Erythroblast (primary cell): ENCODE data around the gene MGAT5B.
A peak's percentile ranks its signal among the peaks of the same experiment; 100 is the strongest.

Experiments used
- DNase-seq, 2 experiments: peaks; one replicate each; lab custom pipeline; 2025; lab: John Stamatoyannopoulos, UW
- GATA1 ChIP-seq: IDR thresholded peaks from 2 replicates; pipeline ENCODE4 v1.6.1; 2011; ENCODE audit warnings: low read depth, mild to moderate bottlenecking, control low read depth, low read length, moderate library complexity
- POLR2A ChIP-seq: IDR thresholded peaks from 2 replicates; pipeline ENCODE4 v1.6.1; 2011; ENCODE audit warnings: mild to moderate bottlenecking, low read length

MGAT5B gene

DNA sequence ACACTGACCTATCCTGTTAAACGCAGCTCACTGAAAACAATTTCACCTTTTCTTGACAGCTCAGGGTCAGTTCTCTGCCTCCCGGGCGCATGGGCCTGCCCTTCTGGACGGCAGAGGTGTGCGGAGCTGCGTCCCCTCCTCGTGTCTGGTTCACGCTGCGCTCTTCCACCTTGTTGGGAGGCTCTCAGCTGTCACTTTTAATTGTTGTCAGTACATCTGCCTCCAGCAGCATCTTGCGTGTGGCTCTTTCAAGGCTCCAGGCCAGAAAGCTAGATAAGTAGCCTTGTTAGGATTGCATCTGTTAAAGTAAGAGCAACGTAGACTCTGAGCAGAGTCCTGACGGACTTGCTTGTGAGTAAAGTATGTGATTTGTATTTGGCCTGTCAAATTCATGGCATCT is 59.4 kb downstream of the MGAT5B start:
- no peak for DNase-seq

DNA sequence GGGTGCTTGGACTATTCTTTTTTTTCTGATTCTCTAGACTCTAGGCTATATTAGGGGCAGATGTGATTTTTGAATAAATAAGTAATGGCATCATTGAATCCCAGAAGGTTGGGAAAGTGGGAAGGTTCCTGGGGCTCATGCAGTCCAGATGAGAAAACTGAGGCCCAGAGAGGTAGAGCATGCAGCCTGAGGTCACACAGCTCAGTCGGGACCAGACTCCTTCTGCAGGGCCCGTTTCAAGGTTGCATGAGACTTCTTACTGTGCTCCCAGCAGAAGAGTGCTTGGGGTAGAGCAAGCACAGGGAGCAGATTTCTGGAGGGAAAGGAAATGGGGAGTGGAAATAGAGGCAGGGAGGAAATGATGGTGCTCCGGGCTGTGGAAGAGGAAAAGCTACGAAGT is 59.8 kb downstream of the MGAT5B start:
- DNase-seq = no peak
- TF ChIP-seq POLR2A = no peak

More for the DNA sequence above, 59.4 kb downstream of the MGAT5B start:
- no peak for TF ChIP-seq POLR2A

- TF ChIP-seq GATA1 (no peak), POLR2A (no peak)
- no peak for DNase-seq
Measured at GRCh38 chr17:76929148-76929547, 60.9 kb downstream of the MGAT5B start.

DNA sequence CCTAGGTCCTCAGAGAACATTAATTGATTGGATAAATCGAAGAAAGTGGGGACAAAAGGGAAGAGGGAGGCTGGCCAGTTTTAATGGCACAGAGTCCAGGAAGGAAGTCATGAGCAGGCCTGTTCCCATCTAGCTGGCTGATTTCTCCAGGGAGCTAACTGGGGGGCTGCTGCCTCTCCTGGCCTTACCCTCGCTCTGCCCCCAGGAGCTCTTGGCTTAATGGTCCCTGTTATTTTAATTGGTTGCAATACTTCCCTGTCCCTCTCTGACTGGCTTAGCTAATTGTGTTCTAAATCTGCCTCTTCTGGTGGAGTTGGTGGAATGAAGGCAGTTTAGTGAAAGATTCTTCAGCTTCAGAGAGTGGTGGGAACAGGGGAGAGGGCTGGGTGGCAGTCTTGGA is 61.4 kb downstream of the MGAT5B start:
- DNase-seq = no peak
- no peak for TF ChIP-seq GATA1
- TF ChIP-seq POLR2A = no peak

- no peak for DNase-seq
- TF ChIP-seq POLR2A = no peak
- TF ChIP-seq GATA1 = no peak
Measured at GRCh38 chr17:76930107-76930506, 61.9 kb downstream of the MGAT5B start.

DNA sequence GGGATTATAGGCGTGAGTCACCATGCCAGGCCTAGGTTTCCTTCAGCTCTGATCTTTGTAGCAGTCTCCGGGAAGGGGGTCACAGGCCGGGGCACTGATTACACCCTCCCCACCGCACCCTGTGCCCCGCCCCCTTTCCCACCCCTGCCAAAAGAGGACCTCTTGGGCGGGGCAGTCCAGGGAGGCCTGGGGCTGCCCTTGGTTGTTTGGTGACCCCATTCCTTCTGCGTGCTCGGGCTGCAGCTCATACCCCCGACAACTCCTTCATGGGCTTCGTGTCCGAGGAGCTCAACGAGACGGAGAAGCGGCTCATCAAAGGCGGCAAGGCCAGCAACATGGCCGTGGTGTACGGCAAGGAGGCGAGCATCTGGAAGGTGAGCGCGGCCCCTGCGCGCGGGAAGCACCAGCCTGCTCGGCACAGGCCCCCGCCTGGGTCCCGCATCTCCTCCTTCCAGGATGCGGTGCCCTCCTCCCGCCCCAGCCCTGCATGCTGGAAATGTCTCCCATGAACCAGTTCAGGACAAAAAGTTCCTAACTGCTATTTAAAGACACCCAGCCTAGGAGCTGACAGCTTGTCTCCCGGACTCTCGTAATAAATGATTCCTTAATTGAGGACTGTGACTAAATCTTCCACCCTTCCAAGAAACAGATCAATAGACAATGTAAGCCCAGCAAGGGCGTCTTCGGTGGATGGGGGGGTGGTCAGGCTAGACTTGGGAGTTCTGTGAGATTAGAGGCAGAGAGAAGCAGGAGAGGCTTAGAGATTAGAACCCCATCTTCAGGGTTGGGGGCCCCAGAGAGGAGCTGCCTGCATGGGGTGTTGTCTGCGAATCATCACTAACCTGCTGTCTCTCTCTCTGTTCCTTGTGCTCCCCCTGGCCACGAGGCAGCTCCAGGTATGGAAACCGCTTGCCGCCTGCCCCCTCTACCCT is 64.5 kb downstream of the MGAT5B start:
- DNase-seq = no peak
- TF ChIP-seq GATA1 (no peak), POLR2A (no peak)

- no peak for DNase-seq
- no peak for TF ChIP-seq POLR2A
- no peak for TF ChIP-seq GATA1
Measured at GRCh38 chr17:76934561-76935320, 66.5 kb downstream of the MGAT5B start.

DNA sequence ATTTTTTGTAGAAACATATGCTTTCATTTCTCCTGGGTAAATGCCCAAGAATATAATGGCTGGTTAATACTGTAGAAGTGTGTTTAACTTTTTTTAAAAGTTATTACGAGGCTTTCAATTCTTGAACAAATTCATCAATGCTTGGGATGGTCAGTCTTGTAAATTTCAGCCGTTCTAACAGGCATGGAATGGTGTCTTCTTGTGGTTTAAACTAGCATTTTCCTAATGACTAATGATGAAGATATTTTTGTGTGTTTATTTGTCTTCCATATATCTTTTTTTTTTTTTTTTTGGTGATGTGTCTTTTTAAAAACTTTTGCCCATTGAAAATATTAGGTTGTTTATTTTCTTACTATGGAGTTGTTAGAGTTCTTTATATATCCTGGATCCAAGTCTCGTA is 67.1 kb downstream of the MGAT5B start:
- no peak for DNase-seq
- TF ChIP-seq GATA1 (no peak), POLR2A (no peak)

DNA sequence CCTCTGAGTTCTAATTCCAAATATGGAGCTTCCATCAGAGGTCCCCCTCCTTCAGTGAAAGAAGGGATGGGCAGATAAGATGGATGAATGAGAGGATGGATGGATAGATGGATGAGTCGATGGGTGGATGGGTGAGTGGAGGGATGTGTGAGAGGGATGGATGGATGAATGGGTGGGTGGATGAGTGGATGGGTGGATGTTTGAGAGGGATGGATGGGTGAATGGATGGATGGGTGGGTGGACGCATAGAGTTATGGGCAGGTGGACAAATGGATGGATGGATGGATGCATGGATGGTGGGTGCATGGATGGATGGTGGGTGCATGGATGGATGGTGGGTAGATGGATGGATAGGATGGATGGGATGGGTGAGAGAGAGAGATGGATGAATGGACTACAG is 69.0 kb downstream of the MGAT5B start:
- DNase-seq = no peak
- TF ChIP-seq POLR2A = no peak
- no peak for TF ChIP-seq GATA1

DNA sequence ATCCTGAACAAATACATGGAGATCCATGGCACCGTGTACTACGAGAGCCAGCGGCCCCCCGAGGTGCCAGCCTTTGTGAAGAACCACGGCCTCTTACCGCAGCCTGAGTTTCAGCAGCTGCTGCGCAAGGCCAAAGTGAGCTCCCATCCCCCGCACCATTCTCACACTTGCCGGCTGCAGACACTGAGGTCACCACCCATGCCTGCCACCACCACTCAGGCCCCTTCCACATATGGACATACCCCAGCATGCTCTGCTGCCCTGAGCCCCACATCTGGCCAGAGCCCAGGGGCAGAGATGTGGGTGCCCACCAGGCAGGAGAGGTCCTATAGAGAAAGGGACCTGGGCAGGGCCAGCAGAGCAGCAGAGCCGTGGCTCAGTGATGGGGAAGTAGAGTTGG is 69.8 kb downstream of the MGAT5B start:
- no peak for DNase-seq
- TF ChIP-seq POLR2A (no peak), GATA1 (no peak)

- no peak for DNase-seq
- TF ChIP-seq GATA1 (no peak), POLR2A (no peak)
Measured at GRCh38 chr17:76940295-76940694, 72.1 kb downstream of the MGAT5B start.

DNA sequence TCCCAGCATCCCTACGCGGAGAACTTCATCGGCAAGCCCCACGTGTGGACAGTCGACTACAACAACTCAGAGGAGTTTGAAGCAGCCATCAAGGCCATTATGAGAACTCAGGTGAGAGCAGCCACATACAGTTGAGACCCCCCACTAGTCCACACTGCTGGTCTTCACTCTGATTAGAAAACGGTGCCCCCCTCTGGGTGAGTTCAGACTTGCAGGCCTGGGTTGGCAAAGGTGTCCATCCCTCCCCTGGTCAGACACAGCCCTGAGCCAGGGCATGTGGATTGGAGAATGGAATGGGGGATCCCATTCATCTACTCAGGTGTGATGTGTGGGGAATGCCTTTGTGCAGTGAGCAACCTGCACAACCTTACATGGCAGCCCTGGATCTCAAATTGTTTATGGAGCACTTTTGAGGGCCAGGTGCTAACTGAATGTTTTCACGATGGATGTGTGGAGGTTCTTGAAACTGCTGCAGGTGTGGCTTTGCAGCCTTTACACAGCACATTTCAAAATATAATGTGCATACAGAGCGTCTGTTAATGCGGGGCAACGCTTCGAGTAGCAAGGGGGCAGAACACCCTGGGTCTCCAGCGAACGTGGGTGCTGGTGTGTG is 72.6 kb downstream of the MGAT5B start:
- DNase-seq = peak in 1 of 2 experiments; percentile 22
- no peak for TF ChIP-seq GATA1
- no peak for TF ChIP-seq POLR2A

DNA sequence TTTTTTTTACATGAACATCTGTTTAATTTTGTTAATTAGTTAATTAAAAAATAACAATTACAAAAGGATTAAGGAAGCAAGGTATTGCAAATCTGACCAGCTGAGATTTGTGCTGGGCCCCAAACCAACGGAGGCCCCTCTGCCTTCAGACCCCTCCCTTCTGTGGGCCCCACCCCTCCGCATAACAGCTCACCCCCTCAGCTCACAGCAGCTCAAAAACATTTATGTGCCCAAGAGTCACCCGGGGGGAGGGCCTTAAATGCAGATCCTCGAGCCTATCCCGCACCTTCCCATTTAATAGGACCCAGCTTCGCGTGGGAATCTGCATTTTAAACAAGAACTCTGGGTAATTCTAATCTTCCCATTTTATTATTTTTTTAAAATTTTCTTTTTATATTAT is 75.0 kb downstream of the MGAT5B start:
- no peak for DNase-seq

DNA sequence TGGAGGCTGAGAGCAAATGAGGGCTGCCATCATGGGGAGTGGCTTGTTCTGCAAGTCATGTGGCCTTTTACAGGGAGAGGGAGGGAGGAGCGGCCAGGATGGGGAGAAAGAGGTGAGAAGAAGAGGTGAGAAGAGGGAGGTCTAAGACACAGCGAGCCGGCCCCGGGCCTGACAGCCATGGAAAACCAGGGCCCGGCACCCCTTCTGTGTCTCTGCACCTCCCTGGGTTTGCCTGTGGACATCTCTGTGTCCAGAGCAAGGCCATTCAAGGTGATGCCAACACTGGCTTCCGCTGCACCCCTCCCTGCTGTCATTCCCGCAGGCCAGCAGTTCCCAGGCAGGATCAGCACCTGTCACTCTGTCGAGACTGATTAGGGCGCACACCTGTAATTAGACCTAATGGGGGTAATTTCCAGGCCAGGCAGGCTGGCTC is 75.6 kb downstream of the MGAT5B start:
- no peak for DNase-seq
- TF ChIP-seq POLR2A (no peak), GATA1 (no peak)

More for the DNA sequence above, 75.0 kb downstream of the MGAT5B start:
- TF ChIP-seq GATA1 (no peak), POLR2A (no peak)
